ENCODE data around the gene HNRNPA1.
A peak's percentile ranks its signal among the peaks of the same experiment; 100 is the strongest.

Gene HNRNPA1

DNA sequence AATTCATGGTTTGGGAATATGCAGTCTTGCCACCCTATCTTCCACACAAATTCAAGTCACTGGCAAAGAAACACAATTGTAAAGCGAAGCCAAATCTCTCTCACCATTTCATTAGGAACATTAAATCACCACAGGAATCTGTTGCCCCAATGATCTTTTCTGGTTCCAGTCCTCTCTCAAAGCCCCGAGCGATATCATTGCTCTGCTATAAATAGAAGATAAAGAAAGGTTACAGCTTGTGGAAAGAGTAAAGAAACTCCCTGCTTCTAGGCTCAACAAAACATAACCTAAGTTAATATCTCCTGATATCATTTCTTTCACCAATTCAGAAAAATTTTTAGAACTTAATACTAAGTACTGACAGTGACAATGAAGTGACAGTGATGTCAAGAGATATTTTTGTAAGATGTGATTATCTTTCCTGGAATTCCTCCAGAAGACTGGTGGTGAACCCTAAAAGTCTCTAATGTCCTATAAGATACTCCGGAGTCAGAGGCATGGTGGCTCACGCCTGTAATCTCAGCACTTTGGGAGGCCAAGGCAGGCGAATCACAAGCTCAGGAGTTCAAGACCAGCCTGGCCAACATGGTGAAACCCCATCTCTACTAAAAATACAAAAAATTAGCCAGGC, 34.4 kb upstream of the HNRNPA1 start:
- TF ChIP-seq CTCF (conservative IDR thresholded peaks at IDR 0.05) (no peak), ZFX (IDR thresholded peaks at IDR 0.05) (no peak)
- H3K27ac ChIP-seq: no peak overlapping the region

DNA sequence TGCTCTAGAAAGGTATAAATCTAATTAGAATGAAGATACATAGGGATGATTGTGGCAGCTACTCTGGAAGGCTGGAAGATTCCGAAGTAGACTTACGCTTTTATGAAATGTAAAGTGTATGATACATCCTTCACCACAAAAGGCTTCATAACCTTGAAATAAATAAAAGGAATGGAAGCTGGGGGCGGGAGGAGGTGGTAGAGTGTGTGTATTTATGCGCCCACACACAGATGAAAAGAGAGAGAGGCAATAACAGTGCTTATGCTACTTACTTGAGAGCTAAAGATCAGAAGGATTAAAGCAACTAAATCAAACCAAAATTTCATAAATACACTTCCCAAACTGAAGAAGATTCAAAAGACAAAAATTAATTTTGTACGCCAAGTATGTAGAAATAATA, 31.0 kb upstream of the HNRNPA1 start:
- TF ChIP-seq ZFX (IDR thresholded peaks at IDR 0.05) (no peak), CTCF (conservative IDR thresholded peaks at IDR 0.05) (no peak)
- H3K27ac ChIP-seq: no peak overlapping the region

- no peak for TF ChIP-seq ZFX (IDR thresholded peaks at IDR 0.05)
- TF ChIP-seq CTCF (conservative IDR thresholded peaks at IDR 0.05): peak; percentile 82
- H3K27ac ChIP-seq: no peak overlapping the region
Observed at GRCh38 chr12:54251667-54252284, 28.8 kb upstream of the HNRNPA1 start.

GRCh38 chr12:54253240-54253639, 27.3 kb upstream of the HNRNPA1 start:
- H3K27ac ChIP-seq: no peak overlapping the region
- TF ChIP-seq CTCF (conservative IDR thresholded peaks at IDR 0.05) (no peak), ZFX (IDR thresholded peaks at IDR 0.05) (no peak)

GRCh38 chr12:54257332-54257731, 23.2 kb upstream of the HNRNPA1 start:
- no peak for TF ChIP-seq CTCF (conservative IDR thresholded peaks at IDR 0.05)
- H3K27ac ChIP-seq: no peak overlapping the region

- no peak overlapping the region for H3K27ac ChIP-seq
- TF ChIP-seq CTCF (conservative IDR thresholded peaks at IDR 0.05) (no peak), ZFX (IDR thresholded peaks at IDR 0.05) (no peak)
Observed at GRCh38 chr12:54258201-54258681, 22.3 kb upstream of the HNRNPA1 start.

GRCh38 chr12:54259194-54260011, 21.1 kb upstream of the HNRNPA1 start:
- TF ChIP-seq ZFX (IDR thresholded peaks at IDR 0.05) (no peak), CTCF (conservative IDR thresholded peaks at IDR 0.05) (no peak)
- no peak overlapping the region for H3K27ac ChIP-seq
